Measurements from ENCODE around the gene CHRM2.

Gene CHRM2

GRCh38 chr7:136964347-136964746, 95.9 kb downstream of the CHRM2 start:
- no peak for DNase-seq

GRCh38 chr7:136966825-136967224, 98.4 kb downstream of the CHRM2 start:
- DNase-seq = no peak

GRCh38 chr7:136969761-136970160, 101.3 kb downstream of the CHRM2 start:
- DNase-seq = no peak

GRCh38 chr7:136971776-136972175, 103.3 kb downstream of the CHRM2 start:
- DNase-seq = no peak

GRCh38 chr7:136976504-136977251, 108.2 kb downstream of the CHRM2 start:
- no peak for DNase-seq

GRCh38 chr7:136993377-136993776, 124.9 kb downstream of the CHRM2 start:
- no peak for DNase-seq

GRCh38 chr7:136997735-136998134, 129.3 kb downstream of the CHRM2 start:
- no peak for DNase-seq

GRCh38 chr7:136998495-136998894, 130.0 kb downstream of the CHRM2 start:
- DNase-seq = no peak

GRCh38 chr7:137000621-137001020, 132.2 kb downstream of the CHRM2 start:
- no peak for DNase-seq

GRCh38 chr7:137001041-137001440, 132.6 kb downstream of the CHRM2 start:
- no peak for DNase-seq

GRCh38 chr7:137001478-137001877, 133.0 kb downstream of the CHRM2 start:
- no peak for DNase-seq

- DNase-seq = no peak
These were observed 134.6 kb downstream of the CHRM2 start for GRCh38 chr7:137003086-137003485.

- no peak for DNase-seq
These were observed 135.1 kb downstream of the CHRM2 start for GRCh38 chr7:137003566-137003965.

- DNase-seq = no peak
These were observed 137.4 kb downstream of the CHRM2 start for GRCh38 chr7:137005873-137006272.

- no peak for DNase-seq
These were observed 137.8 kb downstream of the CHRM2 start for GRCh38 chr7:137006293-137006692.

GRCh38 chr7:137007001-137007694, 138.7 kb downstream of the CHRM2 start:
- no peak for DNase-seq

- no peak for DNase-seq
These were observed 141.0 kb downstream of the CHRM2 start for GRCh38 chr7:137009404-137009803.

GRCh38 chr7:137015015-137015414, 146.6 kb downstream of the CHRM2 start:
- DNase-seq = no peak

- no peak for DNase-seq
These were observed 148.8 kb downstream of the CHRM2 start for GRCh38 chr7:137017221-137017620.

GRCh38 chr7:137018468-137018867, 150.0 kb downstream of the CHRM2 start:
- no peak for DNase-seq

GRCh38 chr7:137020351-137020750, 151.9 kb downstream of the CHRM2 start:
- DNase-seq = no peak

- DNase-seq = no peak
These were observed 157.2 kb downstream of the CHRM2 start for GRCh38 chr7:137025469-137026175.

- DNase-seq = no peak
These were observed 157.7 kb downstream of the CHRM2 start for GRCh38 chr7:137026176-137026500.

GRCh38 chr7:137032436-137032835, 164.0 kb downstream of the CHRM2 start:
- DNase-seq = no peak

All from NCI-H1436 (cell line).